ENCODE results near the gene PARP15.

DNA sequence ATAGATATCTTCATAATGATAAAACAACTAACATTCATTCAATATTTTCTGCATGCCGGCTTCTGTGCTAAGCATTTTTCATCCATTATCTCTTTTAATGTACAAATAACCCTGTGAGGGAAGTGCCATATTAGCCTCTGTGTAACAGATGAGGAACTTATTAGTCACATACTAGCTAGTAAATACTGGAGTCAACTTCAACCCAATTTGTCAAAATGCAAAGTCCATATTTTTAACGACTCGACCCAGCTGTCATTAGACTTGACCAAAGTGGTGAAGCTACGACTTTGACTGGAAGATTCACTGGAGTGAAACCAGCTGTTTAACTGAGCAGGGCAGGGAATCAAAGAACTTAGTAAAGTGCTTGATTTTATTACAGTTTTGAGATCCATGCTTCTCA lies 41.6 kb downstream of the PARP15 start:
- no peak for TF ChIP-seq TEAD4 (CRISPR knock-in tag; IDR thresholded peaks at IDR 0.05)
- no peak for TF ChIP-seq RELA (CRISPR knock-in tag; IDR thresholded peaks at IDR 0.05; ENCODE audit: borderline replicate concordance)
- no peak for TF ChIP-seq FOXJ3 (CRISPR knock-in tag; IDR thresholded peaks at IDR 0.05; ENCODE audit: borderline replicate concordance)
- no peak for TF ChIP-seq ZNF138 (CRISPR knock-in tag; conservative IDR thresholded peaks at IDR 0.05)
- no peak for TF ChIP-seq CTCF (IDR thresholded peaks at IDR 0.05)
- TF ChIP-seq, protein P1, sequence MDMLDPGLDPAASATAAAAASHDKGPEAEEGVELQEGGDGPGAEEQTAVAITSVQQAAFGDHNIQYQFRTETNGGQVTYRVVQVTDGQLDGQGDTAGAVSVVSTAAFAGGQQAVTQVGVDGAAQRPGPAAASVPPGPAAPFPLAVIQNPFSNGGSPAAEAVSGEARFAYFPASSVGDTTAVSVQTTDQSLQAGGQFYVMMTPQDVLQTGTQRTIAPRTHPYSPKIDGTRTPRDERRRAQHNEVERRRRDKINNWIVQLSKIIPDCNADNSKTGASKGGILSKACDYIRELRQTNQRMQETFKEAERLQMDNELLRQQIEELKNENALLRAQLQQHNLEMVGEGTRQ (CRISPR knock-in tag; IDR thresholded peaks at IDR 0.05) = no peak
- TF ChIP-seq ZNF121 (CRISPR knock-in tag; IDR thresholded peaks at IDR 0.05) = no peak
- TF ChIP-seq KAT7 (CRISPR knock-in tag; IDR thresholded peaks at IDR 0.05; ENCODE audit: borderline replicate concordance) = no peak
- TF ChIP-seq, protein P2, sequence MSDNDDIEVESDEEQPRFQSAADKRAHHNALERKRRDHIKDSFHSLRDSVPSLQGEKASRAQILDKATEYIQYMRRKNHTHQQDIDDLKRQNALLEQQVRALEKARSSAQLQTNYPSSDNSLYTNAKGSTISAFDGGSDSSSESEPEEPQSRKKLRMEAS (CRISPR knock-in tag; IDR thresholded peaks at IDR 0.05) = no peak
- TF ChIP-seq PRRX2 (CRISPR knock-in tag; IDR thresholded peaks at IDR 0.05) = no peak
- TF ChIP-seq ETV6 (CRISPR knock-in tag; IDR thresholded peaks at IDR 0.05) = no peak

Data from WTC11 (cell line).